Transverse colon (tissue), 4 donors: ENCODE results near the gene CASP9.

Experiments
- CTCF ChIP-seq, 5 experiments: fragments of 200-600 bp in 3 of 5; fragments of 450-650 bp in 2 of 5; sonication (generic) in 3 of 5; IDR thresholded peaks; 1 replicate in 2 of 5; 2 replicates in 3 of 5; pipeline ENCODE4 v1.5.1; 2016 to 2017; ENCODE audit warnings: antibody characterized with exemption in 5 of 5, inconsistent platforms in 3 of 5, mild to moderate bottlenecking in 2 of 5, moderate library complexity in 1 of 5
- EP300 ChIP-seq: sonication (generic); formaldehyde crosslinking; IDR thresholded peaks from one replicate; pipeline ENCODE4 v1.6.1; 2017; ENCODE audit warnings: antibody characterized with exemption, low read depth
- POLR2A ChIP-seq: fragments of 450-650 bp; IDR thresholded peaks from one replicate; pipeline ENCODE4 v1.6.1; 2016; ENCODE audit warnings: antibody characterized with exemption, mild to moderate bottlenecking, moderate library complexity
- POLR2AphosphoS5 ChIP-seq, 3 donors: sonication (generic); formaldehyde crosslinking; IDR thresholded peaks; one replicate each; pipeline ENCODE4 v1.6.1; 2016; ENCODE audit warnings: antibody characterized with exemption in 3 of 3

- TF ChIP-seq POLR2A: no peak
- TF ChIP-seq CTCF (IDR thresholded peaks at IDR 0.05): no peak
- no peak for TF ChIP-seq POLR2AphosphoS5 (IDR thresholded peaks at IDR 0.05)
- no peak for TF ChIP-seq EP300
Measured at GRCh38 chr1:15476927-15477326, 47.1 kb downstream of the CASP9 start.
